B cell (primary cell): ENCODE data around the gene DPYD. TPM values are rescaled to one million over a fixed set of nuclear protein-coding genes. Genes with fewer than 3 reads are reported as not detected.

ENCODE experiments used
- ATAC-seq: fragments of 200-7000 bp; cut with Tn5 transposase; one replicate; pipeline ENCODE4 v1.10.0; 2021; ENCODE audit warnings: low read depth, mild to moderate bottlenecking, moderate number of reproducible peaks, moderate library complexity
- CTCF ChIA-PET: fragments of 350-600 bp; sonication (Branson Sonifier 250); formaldehyde crosslinking; loops from one replicate; lab custom pipeline; 2021; ENCODE audit warnings: antibody characterized with exemption, inconsistent platforms; lab: Charles Lee
- POLR2A ChIA-PET: fragments of 350-600 bp; sonication (Branson Sonifier 250); formaldehyde crosslinking; loops from one replicate; lab custom pipeline; 2021; ENCODE audit warnings: antibody characterized with exemption; lab: Charles Lee
- DNase-seq: peaks from one replicate; pipeline ENCODE4 v3.0.0; 2013
- H2AFZ ChIP-seq: 2 replicates; pipeline ENCODE4 v1.6.1; 2012; ENCODE audit warnings: mild to moderate bottlenecking, low read depth, low read length; ENCODE audit not compliant: insufficient read depth, poor library complexity, severe bottlenecking
- H3K27ac ChIP-seq, 2 donors: 1 replicate in 1 of 2; 2 replicates in 1 of 2; pipeline ENCODE4 v1.5.1; 2012 to 2013; ENCODE audit warnings: low read length in 2 of 2, mild to moderate bottlenecking in 2 of 2, moderate library complexity in 1 of 2
- H3K27me3 ChIP-seq, 4 experiments: fragments of 200-600 bp in 1 of 4; sonication (generic) in 1 of 4; replicated peaks in 1 of 4; 1 replicate in 2 of 4; 2 replicates in 2 of 4; pipeline versions ENCODE4 v1.6.1 to v1.7.0; 2013 to 2016; ENCODE audit warnings: low read length in 3 of 4, mild to moderate bottlenecking in 2 of 4, mixed read lengths in 1 of 4, moderate library complexity in 1 of 4; ENCODE audit not compliant: insufficient read depth in 4 of 4, control insufficient read depth in 3 of 4; ENCODE audit errors: control extremely low read depth in 1 of 4
- H3K36me3 ChIP-seq, 2 experiments: replicated peaks in 1 of 2; 1 replicate in 1 of 2; 2 replicates in 1 of 2; pipeline versions ENCODE4 v1.6.1 to v1.7.1; 2013; ENCODE audit warnings: low read length in 1 of 2; ENCODE audit not compliant: insufficient read depth in 2 of 2, control insufficient read depth in 1 of 2; ENCODE audit errors: control extremely low read depth in 1 of 2, extremely low read depth in 1 of 2
- H3K4me1 ChIP-seq, 2 donors: fragments of 200-600 bp in 1 of 2; sonication (generic) in 1 of 2; 1 replicate in 1 of 2; 2 replicates in 1 of 2; pipeline versions ENCODE4 v1.5.1 to v1.6.1; 2013 to 2017; ENCODE audit warnings: low read length in 2 of 2; ENCODE audit not compliant: control insufficient read depth in 2 of 2, insufficient read depth in 2 of 2
- H3K4me2 ChIP-seq: replicated peaks from 2 replicates; pipeline ENCODE3; 2012; ENCODE audit warnings: mild to moderate bottlenecking, low read depth, low read length; ENCODE audit not compliant: poor library complexity, severe bottlenecking
- H3K4me3 ChIP-seq, 5 experiments: fragments of 200-600 bp in 1 of 5; sonication (generic) in 1 of 5; 1 replicate in 3 of 5; 2 replicates in 2 of 5; pipeline versions ENCODE4 v1.5.1 to v1.7.0; 2011 to 2016; ENCODE audit warnings: low read length in 4 of 5, mild to moderate bottlenecking in 4 of 5, low read depth in 2 of 5, control low read depth in 1 of 5, moderate library complexity in 1 of 5; ENCODE audit not compliant: insufficient read depth in 1 of 5; ENCODE audit errors: control extremely low read depth in 1 of 5, extremely low read depth in 1 of 5
- H3K79me2 ChIP-seq: fragments of 200-600 bp; sonication (generic); one replicate; pipeline ENCODE4 v1.6.0; 2016; ENCODE audit warnings: low read length; ENCODE audit not compliant: control insufficient read depth, insufficient read depth
- H3K9ac ChIP-seq: fragments of 200-600 bp; sonication (generic); 2 replicates; pipeline ENCODE4 v1.6.1; 2017; ENCODE audit warnings: mild to moderate bottlenecking, low read length, moderate library complexity
- H3K9me3 ChIP-seq, 3 donors: one replicate each; pipeline versions ENCODE4 v1.6.1 to v1.7.1; 2013; ENCODE audit warnings: low read length in 2 of 3; ENCODE audit not compliant: control insufficient read depth in 2 of 3, insufficient read depth in 1 of 3; ENCODE audit errors: control extremely low read depth in 1 of 3
- H4K20me1 ChIP-seq: 2 replicates; pipeline ENCODE4 v1.6.0; 2012; ENCODE audit warnings: mild to moderate bottlenecking, low read length; ENCODE audit not compliant: insufficient read depth, control insufficient read depth, poor library complexity, severe bottlenecking
- H3K27ac Mint-ChIP-seq: one replicate; pipeline ENCODE4 v1.8.0; 2021; ENCODE audit warnings: mixed read lengths
- H3K27me3 Mint-ChIP-seq: one replicate; pipeline ENCODE4 v1.8.0; 2021; ENCODE audit warnings: mixed read lengths
- H3K4me1 Mint-ChIP-seq: one replicate; pipeline ENCODE4 v1.8.0; 2021; ENCODE audit warnings: mixed read lengths
- H3K4me3 Mint-ChIP-seq: one replicate; pipeline ENCODE4 v1.8.0; 2021; ENCODE audit warnings: mixed read lengths
- H3K9me3 Mint-ChIP-seq: one replicate; pipeline ENCODE4 v1.8.0; 2022; ENCODE audit warnings: mixed read lengths; ENCODE audit not compliant: insufficient read depth
- CTCF ChIP-seq: fragments of 200-600 bp; IDR thresholded peaks from one replicate; pipeline ENCODE4 v1.8.0; 2022; ENCODE audit warnings: antibody characterized with exemption, mild to moderate bottlenecking
- EZH2 ChIP-seq: IDR thresholded peaks from 2 replicates; pipeline ENCODE4 v1.6.1; 2012; ENCODE audit warnings: borderline replicate concordance, low read depth, mild to moderate bottlenecking, moderate library complexity, low read length; ENCODE audit not compliant: insufficient read depth, poor library complexity, severe bottlenecking
- WGBS: methylation state at CpG from one replicate; pipeline ENCODE4 v1.1.5; 2013; ENCODE audit warnings: missing lambda C conversion rate; ENCODE audit not compliant: insufficient coverage; 5-methylcytosine and 5-hydroxymethylcytosine counted together
- intact Hi-C: fragments of 100-400 bp; cut with micrococcal nuclease; formaldehyde crosslinking; loops from one replicate; pipeline ENCODE4 v1.10.0; 2022
- polyA plus RNA-seq: library from polyadenylated mRNA; depleted of rRNA; stranded (reverse); fragments of >200 nt; gene quantifications from 2 replicates; pipeline ENCODE4 v1.2.3, GENCODE V29; 2012
- total RNA-seq, 2 donors: library from RNA; stranded (reverse); fragments of 120-200 nt in 1 of 2; gene quantifications; 1 replicate in 1 of 2; 2 replicates in 1 of 2; pipeline versions ENCODE4 v1.2.3 to v1.2.4, GENCODE V29; 2013 to 2022

Gene DPYD
- total and polyA plus RNA-seq, 2 donors (not counting 1 experiment from before 2014, with no cell fraction given) = 4.2 to 19.0 TPM

- ATAC-seq (no peak), DNase-seq (no peak)
- intact Hi-C loops = no loop called here
- Histone ChIP-seq H3K79me2 (no peaks in the 10 kb centered on the region), H3K27me3 (no peaks in the 10 kb centered on the region), H3K4me3 (no peak overlapping the region), H3K36me3 (no peaks in the 10 kb centered on the region), H3K27ac (no peak overlapping the region), H2AFZ (no peak overlapping the region), H3K4me1 (no peaks in the 10 kb centered on the region), H4K20me1 (no peaks in the 10 kb centered on the region), H3K9ac (no peak overlapping the region), H3K4me2 (no peak overlapping the region), H3K9me3 (no peaks in the 10 kb centered on the region)
- Mint-ChIP-seq H3K27me3 (no peaks in the 10 kb centered on the region), H3K4me1 (no peaks in the 10 kb centered on the region), H3K9me3 (no peaks in the 10 kb centered on the region), H3K27ac (no peak overlapping the region), H3K4me3 (no peak overlapping the region)
- ChIA-PET POLR2A (no interaction called here), CTCF (no interaction called here)
- no CpG with 5 or more reads among the region's 2 CpGs for WGBS
- TF ChIP-seq CTCF (no peak), EZH2 (no peak)
Measured at GRCh38 chr1:97599447-97599846, 321.4 kb downstream of the DPYD start.

DNA sequence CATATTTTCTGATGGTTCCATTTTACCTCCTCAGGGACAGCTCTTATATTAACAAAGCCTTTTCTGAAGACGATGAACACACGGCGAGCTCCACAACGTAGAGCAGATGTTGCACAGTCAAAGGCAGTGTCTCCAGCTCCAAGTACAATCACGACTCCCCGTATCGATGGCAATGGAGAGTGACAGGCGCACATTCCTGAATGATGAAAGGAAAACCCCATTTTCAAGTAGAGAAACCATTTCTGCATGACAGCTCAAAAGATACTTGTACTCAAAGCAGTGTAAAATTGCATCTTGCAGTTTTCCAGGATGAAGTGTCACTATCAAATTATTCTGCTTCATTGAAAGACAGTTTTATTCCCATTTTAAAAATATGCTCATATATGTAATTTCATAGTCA is 327.6 kb downstream of the DPYD start:
- Histone ChIP-seq H3K79me2 (no peaks in the 10 kb centered on the region), H3K9ac (no peak overlapping the region), H3K27ac (no peak overlapping the region), H3K4me3 (no peak overlapping the region), H2AFZ (no peak overlapping the region), H3K36me3 (peaks cover 0 to 2% of the 10 kb centered on the region in 2 experiments), H3K4me1 (no peaks in the 10 kb centered on the region), H3K9me3 (no peaks in the 10 kb centered on the region), H3K27me3 (no peaks in the 10 kb centered on the region), H3K4me2 (no peak overlapping the region), H4K20me1 (no peaks in the 10 kb centered on the region)
- Mint-ChIP-seq H3K4me3 (no peak overlapping the region), H3K27me3 (no peaks in the 10 kb centered on the region), H3K9me3 (peaks cover 3% of the 10 kb centered on the region), H3K4me1 (no peaks in the 10 kb centered on the region), H3K27ac (no peak overlapping the region)
- ChIA-PET POLR2A (no interaction called here), CTCF (no interaction called here)
- no peak for ATAC-seq
- TF ChIP-seq CTCF = no peak
- no peak for TF ChIP-seq EZH2
- 92% methylated on average over 8 of the region's 8 CpGs for WGBS
- no peak for DNase-seq
- intact Hi-C loops = no loop called here
